DND-41 (cell line): ENCODE results near the gene TRIM24.

ENCODE experiments used
- ATAC-seq: fragments of 200-7000 bp; cut with Tn5 transposase; 3 replicates; pipeline ENCODE4 v1.9.1; 2021; ENCODE audit warnings: low read depth; ENCODE audit not compliant: insufficient read depth
- DNase-seq: peaks from one replicate; pipeline ENCODE4 v3.0.0-alpha.2; 2020
- H2AFZ ChIP-seq: 2 replicates; pipeline ENCODE4 v1.6.0; 2012; ENCODE audit warnings: low read depth, low read length
- H3K27ac ChIP-seq: 2 replicates; pipeline ENCODE4 v1.5.1; 2012; ENCODE audit warnings: low read length, inconsistent platforms
- H3K27me3 ChIP-seq: fragments of 200-600 bp; sonication (generic); 2 replicates; pipeline ENCODE4 v1.6.0; 2012; ENCODE audit warnings: low read length, mild to moderate bottlenecking, inconsistent platforms; ENCODE audit not compliant: insufficient read depth, poor library complexity
- H3K36me3 ChIP-seq: 2 replicates; pipeline ENCODE4 v1.5.1; 2012; ENCODE audit warnings: low read length, inconsistent platforms; ENCODE audit not compliant: insufficient read depth
- H3K4me1 ChIP-seq: 2 replicates; pipeline ENCODE4 v1.5.1; 2012; ENCODE audit warnings: mild to moderate bottlenecking, low read length; ENCODE audit not compliant: insufficient read depth
- H3K4me2 ChIP-seq: 2 replicates; pipeline ENCODE4 v1.6.0; 2012; ENCODE audit warnings: mild to moderate bottlenecking, moderate library complexity, low read length, inconsistent platforms; ENCODE audit not compliant: insufficient read depth
- H3K4me3 ChIP-seq, 2 experiments: fragments of 200-600 bp in 1 of 2; shearing (Covaris generic) in 1 of 2; 2 replicates each; pipeline ENCODE4 v1.5.1; 2012 to 2016; ENCODE audit warnings: inconsistent platforms in 2 of 2, low read length in 2 of 2, mild to moderate bottlenecking in 2 of 2, low read depth in 1 of 2, moderate library complexity in 1 of 2
- H3K79me2 ChIP-seq: 2 replicates; pipeline ENCODE4 v1.6.0; 2012; ENCODE audit warnings: low read length, inconsistent platforms; ENCODE audit not compliant: insufficient read depth
- H3K9ac ChIP-seq: 2 replicates; pipeline ENCODE4 v1.6.0; 2012; ENCODE audit warnings: low read depth, mild to moderate bottlenecking, inconsistent platforms, low read length, moderate library complexity
- H3K9me3 ChIP-seq: 2 replicates; pipeline ENCODE4 v1.5.1; 2012; ENCODE audit warnings: low read length, moderate library complexity, mild to moderate bottlenecking, inconsistent platforms; ENCODE audit not compliant: insufficient read depth, severe bottlenecking
- H4K20me1 ChIP-seq: 2 replicates; pipeline ENCODE4 v1.6.0; 2012; ENCODE audit warnings: low read length; ENCODE audit not compliant: insufficient read depth
- EZH2 ChIP-seq: IDR thresholded peaks from 3 replicates; pipeline ENCODE4 v1.6.1; 2012; ENCODE audit warnings: borderline replicate concordance, low read depth, mild to moderate bottlenecking, moderate library complexity, low read length, inconsistent platforms; ENCODE audit not compliant: severe bottlenecking
- TF ChIP-seq, protein P1 (sequence below): IDR thresholded peaks from 2 replicates; pipeline ENCODE4 v1.5.1; 2012; ENCODE audit warnings: borderline replicate concordance, low read length, moderate library complexity, mild to moderate bottlenecking; ENCODE audit not compliant: poor library complexity, severe bottlenecking; ENCODE audit errors: extremely low read depth

The TRIM24 gene

DNA sequence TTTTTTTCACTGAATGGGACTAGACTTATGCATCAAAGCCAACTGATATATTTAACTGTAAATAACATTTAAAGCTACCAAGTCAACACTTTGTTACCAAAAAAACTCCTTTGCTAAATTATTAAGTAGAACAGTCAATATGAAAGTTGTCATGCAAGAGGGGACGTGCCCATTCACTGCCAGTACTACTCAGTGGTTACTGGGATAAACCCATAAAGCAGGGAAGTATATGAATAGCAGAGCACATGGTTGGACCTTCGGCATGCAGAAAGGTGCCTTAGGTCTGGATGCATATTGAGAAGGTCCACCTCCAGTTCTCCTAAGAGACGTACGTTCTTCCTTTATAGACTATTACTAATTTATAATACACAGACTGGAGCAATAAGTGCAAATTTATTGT is 121.0 kb downstream of the TRIM24 start:
- H3K4me1 ChIP-seq: no peaks in the 10 kb centered on the region
- ATAC-seq: no peak
- H3K27me3 ChIP-seq: no peaks in the 10 kb centered on the region
- no peaks in the 10 kb centered on the region for H3K9me3 ChIP-seq
- peaks cover 87% of the 10 kb centered on the region for H3K36me3 ChIP-seq
- no peak for DNase-seq
- no peak overlapping the region for H2AFZ ChIP-seq
- TF ChIP-seq EZH2: no peak
- TF ChIP-seq, protein P1, sequence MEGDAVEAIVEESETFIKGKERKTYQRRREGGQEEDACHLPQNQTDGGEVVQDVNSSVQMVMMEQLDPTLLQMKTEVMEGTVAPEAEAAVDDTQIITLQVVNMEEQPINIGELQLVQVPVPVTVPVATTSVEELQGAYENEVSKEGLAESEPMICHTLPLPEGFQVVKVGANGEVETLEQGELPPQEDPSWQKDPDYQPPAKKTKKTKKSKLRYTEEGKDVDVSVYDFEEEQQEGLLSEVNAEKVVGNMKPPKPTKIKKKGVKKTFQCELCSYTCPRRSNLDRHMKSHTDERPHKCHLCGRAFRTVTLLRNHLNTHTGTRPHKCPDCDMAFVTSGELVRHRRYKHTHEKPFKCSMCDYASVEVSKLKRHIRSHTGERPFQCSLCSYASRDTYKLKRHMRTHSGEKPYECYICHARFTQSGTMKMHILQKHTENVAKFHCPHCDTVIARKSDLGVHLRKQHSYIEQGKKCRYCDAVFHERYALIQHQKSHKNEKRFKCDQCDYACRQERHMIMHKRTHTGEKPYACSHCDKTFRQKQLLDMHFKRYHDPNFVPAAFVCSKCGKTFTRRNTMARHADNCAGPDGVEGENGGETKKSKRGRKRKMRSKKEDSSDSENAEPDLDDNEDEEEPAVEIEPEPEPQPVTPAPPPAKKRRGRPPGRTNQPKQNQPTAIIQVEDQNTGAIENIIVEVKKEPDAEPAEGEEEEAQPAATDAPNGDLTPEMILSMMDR: no peak
- no peak overlapping the region for H3K27ac ChIP-seq
- H3K9ac ChIP-seq: no peak overlapping the region
- H3K4me3 ChIP-seq: no peak overlapping the region
- no peak overlapping the region for H3K4me2 ChIP-seq
- no peaks in the 10 kb centered on the region for H4K20me1 ChIP-seq
- H3K79me2 ChIP-seq: no peaks in the 10 kb centered on the region

DNA sequence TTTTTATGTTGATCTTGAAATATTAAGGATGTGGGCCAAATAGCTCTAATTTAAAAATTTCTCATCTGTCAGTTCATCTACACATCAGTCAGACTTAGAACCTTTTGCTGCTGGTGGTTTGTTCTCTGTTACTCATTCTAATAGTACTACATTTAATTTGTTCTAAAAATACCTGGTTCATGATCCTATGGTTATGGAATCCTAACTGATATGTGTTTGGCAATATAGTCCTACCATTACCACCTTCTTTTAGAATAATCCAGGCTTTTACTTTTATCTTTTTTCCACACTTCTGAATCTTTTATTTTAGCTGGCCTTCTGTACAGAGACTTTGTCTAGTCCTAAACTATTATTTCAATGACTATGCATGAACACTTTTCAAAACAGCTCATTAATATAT is 124.2 kb downstream of the TRIM24 start:
- Histone ChIP-seq H3K9ac (no peak overlapping the region), H3K27ac (no peak overlapping the region), H3K4me3 (no peak overlapping the region), H2AFZ (no peak overlapping the region), H3K9me3 (no peaks in the 10 kb centered on the region), H4K20me1 (no peaks in the 10 kb centered on the region), H3K4me2 (no peak overlapping the region), H3K27me3 (no peaks in the 10 kb centered on the region), H3K36me3 (peaks cover 63% of the 10 kb centered on the region), H3K79me2 (no peaks in the 10 kb centered on the region), H3K4me1 (no peaks in the 10 kb centered on the region)
- DNase-seq: no peak
- no peak for ATAC-seq
- TF ChIP-seq EZH2: no peak
- TF ChIP-seq, protein P1: no peak

DNA sequence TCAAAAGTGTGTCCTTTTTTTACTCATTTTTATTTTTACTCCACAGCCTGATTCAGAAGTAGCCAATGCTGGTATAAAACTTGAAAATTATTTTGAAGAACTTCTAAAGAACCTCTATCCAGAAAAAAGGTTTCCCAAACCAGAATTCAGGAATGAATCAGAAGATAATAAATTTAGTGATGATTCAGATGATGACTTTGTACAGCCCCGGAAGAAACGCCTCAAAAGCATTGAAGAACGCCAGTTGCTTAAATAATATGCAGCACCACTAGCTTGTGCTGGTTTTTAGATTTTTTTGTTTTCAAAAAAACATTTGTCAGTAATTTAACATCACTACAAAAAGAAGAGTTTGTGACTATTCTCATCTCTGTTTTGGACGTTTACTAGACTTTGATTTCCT is 124.6 kb downstream of the TRIM24 start:
- ATAC-seq (no peak), DNase-seq (no peak)
- no peaks in the 10 kb centered on the region for H4K20me1 ChIP-seq
- H3K4me1 ChIP-seq: no peaks in the 10 kb centered on the region
- no peak overlapping the region for H2AFZ ChIP-seq
- H3K9me3 ChIP-seq: no peaks in the 10 kb centered on the region
- H3K79me2 ChIP-seq: no peaks in the 10 kb centered on the region
- no peak overlapping the region for H3K27ac ChIP-seq
- no peak overlapping the region for H3K4me2 ChIP-seq
- TF ChIP-seq, protein P1: no peak
- H3K27me3 ChIP-seq: no peaks in the 10 kb centered on the region
- no peak overlapping the region for H3K9ac ChIP-seq
- peaks cover 59% of the 10 kb centered on the region for H3K36me3 ChIP-seq
- H3K4me3 ChIP-seq: no peak overlapping the region

DNA sequence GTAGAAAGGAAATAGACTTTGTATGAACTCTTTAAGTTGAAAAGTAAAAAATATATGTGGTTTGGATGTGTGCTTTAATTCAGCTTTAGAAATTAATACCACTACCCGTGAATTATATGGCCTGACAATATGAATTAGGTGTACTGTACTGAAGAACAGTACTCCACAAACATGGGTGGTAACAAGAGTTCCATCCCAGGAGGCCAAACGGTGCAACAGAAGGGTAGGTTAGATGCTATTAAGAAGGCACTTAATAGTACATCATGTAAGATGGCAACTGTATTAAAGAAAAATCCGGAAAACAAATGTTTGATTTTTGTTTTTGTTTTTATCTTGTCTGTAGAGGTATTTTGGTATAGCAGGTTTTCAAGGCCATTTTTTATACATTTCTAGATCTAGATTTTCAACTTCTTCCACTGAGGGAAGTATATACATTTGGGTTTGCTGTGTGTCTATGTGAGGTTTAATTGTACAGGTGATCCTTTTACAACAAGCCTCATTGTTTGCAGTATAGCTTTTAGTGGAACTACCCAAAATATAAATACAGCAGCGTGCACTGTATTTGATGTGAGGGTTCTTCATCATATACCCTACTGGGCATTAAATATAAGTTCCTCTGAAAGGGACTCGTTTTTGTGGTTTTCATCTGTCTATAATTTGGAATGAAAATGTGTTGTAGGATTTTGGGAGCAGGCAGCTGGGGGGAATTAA is 125.4 kb downstream of the TRIM24 start:
- ATAC-seq: no peak
- no peaks in the 10 kb centered on the region for H4K20me1 ChIP-seq
- no peaks in the 10 kb centered on the region for H3K9me3 ChIP-seq
- no peaks in the 10 kb centered on the region for H3K27me3 ChIP-seq
- DNase-seq: no peak
- no peak overlapping the region for H3K9ac ChIP-seq
- H3K4me1 ChIP-seq: no peaks in the 10 kb centered on the region
- no peak overlapping the region for H3K4me2 ChIP-seq
- no peak overlapping the region for H3K4me3 ChIP-seq
- no peak for TF ChIP-seq EZH2
- TF ChIP-seq, protein P1: no peak
- no peaks in the 10 kb centered on the region for H3K79me2 ChIP-seq
- no peak overlapping the region for H3K27ac ChIP-seq
- H2AFZ ChIP-seq: no peak overlapping the region
- peaks cover 51% of the 10 kb centered on the region for H3K36me3 ChIP-seq
